B cell (primary cell): ENCODE results near the gene RAN.
"Not testable (repeated sequence)": the region's sequence is repeated elsewhere in the genome, so short reads cannot be mapped to it uniquely, and the experiment has no call there.

Source experiments
- EZH2 ChIP-seq: IDR thresholded peaks from 2 replicates; pipeline ENCODE4 v1.6.1; 2012; ENCODE audit warnings: borderline replicate concordance, low read depth, mild to moderate bottlenecking, moderate library complexity, low read length; ENCODE audit not compliant: insufficient read depth, poor library complexity, severe bottlenecking
- TF ChIP-seq, protein P1 (sequence below): fragments of 200-600 bp; IDR thresholded peaks from one replicate; pipeline ENCODE4 v1.8.0; 2022; ENCODE audit warnings: antibody characterized with exemption, mild to moderate bottlenecking

DNA sequence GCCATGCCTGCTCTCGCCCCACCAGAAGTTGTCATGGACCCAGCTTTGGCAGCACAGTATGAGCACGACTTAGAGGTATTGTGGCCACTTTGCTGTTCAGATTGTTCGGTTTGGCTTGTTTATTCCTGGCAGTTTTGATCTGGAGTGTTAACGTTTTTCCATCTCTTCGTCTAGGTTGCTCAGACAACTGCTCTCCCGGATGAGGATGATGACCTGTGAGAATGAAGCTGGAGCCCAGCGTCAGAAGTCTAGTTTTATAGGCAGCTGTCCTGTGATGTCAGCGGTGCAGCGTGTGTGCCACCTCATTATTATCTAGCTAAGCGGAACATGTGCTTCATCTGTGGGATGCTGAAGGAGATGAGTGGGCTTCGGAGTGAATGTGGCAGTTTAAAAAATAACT, 3.8 kb downstream of the RAN start:
- not testable (repeated sequence) for TF ChIP-seq EZH2
- TF ChIP-seq, protein P1, sequence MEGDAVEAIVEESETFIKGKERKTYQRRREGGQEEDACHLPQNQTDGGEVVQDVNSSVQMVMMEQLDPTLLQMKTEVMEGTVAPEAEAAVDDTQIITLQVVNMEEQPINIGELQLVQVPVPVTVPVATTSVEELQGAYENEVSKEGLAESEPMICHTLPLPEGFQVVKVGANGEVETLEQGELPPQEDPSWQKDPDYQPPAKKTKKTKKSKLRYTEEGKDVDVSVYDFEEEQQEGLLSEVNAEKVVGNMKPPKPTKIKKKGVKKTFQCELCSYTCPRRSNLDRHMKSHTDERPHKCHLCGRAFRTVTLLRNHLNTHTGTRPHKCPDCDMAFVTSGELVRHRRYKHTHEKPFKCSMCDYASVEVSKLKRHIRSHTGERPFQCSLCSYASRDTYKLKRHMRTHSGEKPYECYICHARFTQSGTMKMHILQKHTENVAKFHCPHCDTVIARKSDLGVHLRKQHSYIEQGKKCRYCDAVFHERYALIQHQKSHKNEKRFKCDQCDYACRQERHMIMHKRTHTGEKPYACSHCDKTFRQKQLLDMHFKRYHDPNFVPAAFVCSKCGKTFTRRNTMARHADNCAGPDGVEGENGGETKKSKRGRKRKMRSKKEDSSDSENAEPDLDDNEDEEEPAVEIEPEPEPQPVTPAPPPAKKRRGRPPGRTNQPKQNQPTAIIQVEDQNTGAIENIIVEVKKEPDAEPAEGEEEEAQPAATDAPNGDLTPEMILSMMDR = not testable (repeated sequence)
